Mucosa of descending colon (tissue), 3 donors: ENCODE data around the gene TMA7B. TPM values are rescaled to one million over a fixed set of nuclear protein-coding genes. Genes with fewer than 3 reads are reported as not detected.
A peak's percentile ranks its signal among the peaks of the same experiment; 100 is the strongest.

ENCODE experiments used
- ATAC-seq: fragments of 200-7000 bp; cut with Tn5 transposase; one replicate; pipeline ENCODE4 v1.9.1; 2020; ENCODE audit warnings: mild to moderate bottlenecking, moderate library complexity
- DNase-seq, 3 donors: peaks; one replicate each; pipeline ENCODE4 v3.0.0-alpha.2; 2020
- H3K36me3 ChIP-seq: fragments of 200-600 bp; one replicate; pipeline ENCODE4 v1.8.0; 2021; ENCODE audit warnings: low read depth, mild to moderate bottlenecking
- H3K4me1 ChIP-seq: fragments of 200-600 bp; one replicate; pipeline ENCODE4 v1.8.0; 2021; ENCODE audit warnings: low read depth, mild to moderate bottlenecking
- H3K4me3 ChIP-seq: fragments of 200-600 bp; one replicate; pipeline ENCODE4 v1.8.0; 2021; ENCODE audit warnings: mild to moderate bottlenecking
- H3K9me3 ChIP-seq: fragments of 200-600 bp; one replicate; pipeline ENCODE4 v1.8.0; 2021; ENCODE audit warnings: mild to moderate bottlenecking
- CTCF ChIP-seq: fragments of 200-600 bp; IDR thresholded peaks from one replicate; pipeline ENCODE4 v1.8.0; 2022; ENCODE audit warnings: antibody characterized with exemption, mild to moderate bottlenecking
- intact Hi-C, 2 donors: fragments of 100-400 bp; cut with DNase I in 1 of 2; cut with micrococcal nuclease in 1 of 2; formaldehyde crosslinking; loops; one replicate each; pipeline versions ENCODE4 v1.11.0 to v1.11.1; 2022; cut with DNase I, micrococcal nuclease
- total RNA-seq, 3 donors: library from RNA; stranded (reverse); fragmentation: NEBNext Ultra II Directional in 2 of 3; extraction: Animal tissue kit (Norgen Biotek cat#: 25700) in 2 of 3; gene quantifications; one replicate each; pipeline versions ENCODE4 v1.2.1 to v1.2.4, GENCODE V29; 2021 to 2023
- donor health status: DM: no; HTN: no; CAD: no; lungs with moderate emphysema.
- donor health status: DM: no; HTN: no; CAD: no.
- donor health status: DM: no; HTN: yes; CAD: no.

TMA7B gene
- total RNA-seq, 3 donors from 2014 or later: 0.22 to 0.51 (median 0.23) TPM

- Histone ChIP-seq H3K4me3 (no peak overlapping the region), H3K36me3 (no peaks in the 10 kb centered on the region), H3K9me3 (no peaks in the 10 kb centered on the region), H3K4me1 (no peaks in the 10 kb centered on the region)
- TF ChIP-seq CTCF: no peak
- intact Hi-C loops: no loop called here
- DNase-seq: no peak
- no peak for ATAC-seq
Measured at GRCh38 chr22:39938509-39939111, 21.6 kb upstream of the TMA7B start.

- Histone ChIP-seq H3K4me1 (no peaks in the 10 kb centered on the region), H3K9me3 (no peaks in the 10 kb centered on the region), H3K4me3 (no peak overlapping the region), H3K36me3 (no peaks in the 10 kb centered on the region)
- intact Hi-C loops: no loop called here
- ATAC-seq: no peak
- TF ChIP-seq CTCF: no peak
- DNase-seq: no peak
Measured at GRCh38 chr22:39939830-39940229, 20.4 kb upstream of the TMA7B start.

GRCh38 chr22:39940757-39941305 is 19.4 kb upstream of the TMA7B start:
- no peaks in the 10 kb centered on the region for H3K36me3 ChIP-seq
- no peaks in the 10 kb centered on the region for H3K9me3 ChIP-seq
- DNase-seq: no peak
- TF ChIP-seq CTCF: no peak
- peak; percentile 53 for ATAC-seq
- no peaks in the 10 kb centered on the region for H3K4me1 ChIP-seq
- intact Hi-C loops: no loop called here
- no peak overlapping the region for H3K4me3 ChIP-seq

- ATAC-seq: no peak
- no peak for TF ChIP-seq CTCF
- Histone ChIP-seq H3K36me3 (no peaks in the 10 kb centered on the region), H3K4me1 (no peaks in the 10 kb centered on the region), H3K9me3 (no peaks in the 10 kb centered on the region), H3K4me3 (no peak overlapping the region)
- intact Hi-C loops: no loop called here
- DNase-seq: no peak
Measured at GRCh38 chr22:39941601-39942000, 18.6 kb upstream of the TMA7B start.

- intact Hi-C loops: no loop called here
- no peaks in the 10 kb centered on the region for H3K36me3 ChIP-seq
- no peaks in the 10 kb centered on the region for H3K9me3 ChIP-seq
- no peak overlapping the region for H3K4me3 ChIP-seq
- DNase-seq (no peak), ATAC-seq (no peak)
- no peaks in the 10 kb centered on the region for H3K4me1 ChIP-seq
- TF ChIP-seq CTCF: no peak
Measured at GRCh38 chr22:39942439-39943230, 17.6 kb upstream of the TMA7B start.
